22Rv1 (cell line): ENCODE measurements around the gene CYS1.

Experiments used
- H3K27ac ChIP-seq: fragments of 450-650 bp; 2 replicates; pipeline ENCODE4 v1.5.1; 2017
- ZFX ChIP-seq: fragments of 450-650 bp; IDR thresholded peaks from 2 replicates; pipeline ENCODE4 v1.6.1; 2017; ENCODE audit warnings: antibody characterized with exemption, borderline replicate concordance
- TF ChIP-seq, protein P1 (sequence below): fragments of 450-650 bp; IDR thresholded peaks from 2 replicates; pipeline ENCODE4 v1.5.1; 2017; ENCODE audit warnings: mild to moderate bottlenecking

Gene CYS1

DNA sequence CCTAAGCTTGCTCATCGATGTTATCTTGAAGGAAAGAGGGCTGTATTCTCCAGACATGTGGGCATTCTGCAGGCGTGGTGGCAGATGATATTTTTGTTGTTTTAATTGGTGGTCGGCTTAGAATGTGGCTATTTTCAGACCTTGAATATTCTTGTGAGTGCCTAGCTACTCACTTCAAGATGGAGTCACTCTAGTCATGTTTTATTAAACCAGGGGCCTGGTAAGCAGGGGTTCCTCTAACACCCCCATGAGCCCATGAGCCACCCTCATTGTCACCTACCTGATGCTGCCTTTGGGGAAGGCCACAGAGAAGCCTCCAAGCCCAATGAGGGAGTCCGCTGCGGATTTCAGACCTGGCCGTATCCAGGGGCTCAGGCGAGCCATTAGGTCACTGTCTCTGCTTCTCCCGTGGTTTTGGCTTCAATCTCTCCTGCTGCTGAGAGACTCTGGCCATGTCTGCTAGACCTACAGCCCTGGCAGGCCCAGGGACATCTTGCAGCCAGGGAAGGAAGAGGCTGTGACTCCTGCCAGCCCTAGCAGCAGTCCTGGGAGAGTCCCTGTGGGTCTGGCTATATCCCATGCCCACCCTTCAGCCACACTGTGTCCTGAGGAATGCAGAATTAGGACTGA lies 53.2 kb downstream of the CYS1 start:
- H3K27ac ChIP-seq, result no peak overlapping the region
- TF ChIP-seq, protein P1, sequence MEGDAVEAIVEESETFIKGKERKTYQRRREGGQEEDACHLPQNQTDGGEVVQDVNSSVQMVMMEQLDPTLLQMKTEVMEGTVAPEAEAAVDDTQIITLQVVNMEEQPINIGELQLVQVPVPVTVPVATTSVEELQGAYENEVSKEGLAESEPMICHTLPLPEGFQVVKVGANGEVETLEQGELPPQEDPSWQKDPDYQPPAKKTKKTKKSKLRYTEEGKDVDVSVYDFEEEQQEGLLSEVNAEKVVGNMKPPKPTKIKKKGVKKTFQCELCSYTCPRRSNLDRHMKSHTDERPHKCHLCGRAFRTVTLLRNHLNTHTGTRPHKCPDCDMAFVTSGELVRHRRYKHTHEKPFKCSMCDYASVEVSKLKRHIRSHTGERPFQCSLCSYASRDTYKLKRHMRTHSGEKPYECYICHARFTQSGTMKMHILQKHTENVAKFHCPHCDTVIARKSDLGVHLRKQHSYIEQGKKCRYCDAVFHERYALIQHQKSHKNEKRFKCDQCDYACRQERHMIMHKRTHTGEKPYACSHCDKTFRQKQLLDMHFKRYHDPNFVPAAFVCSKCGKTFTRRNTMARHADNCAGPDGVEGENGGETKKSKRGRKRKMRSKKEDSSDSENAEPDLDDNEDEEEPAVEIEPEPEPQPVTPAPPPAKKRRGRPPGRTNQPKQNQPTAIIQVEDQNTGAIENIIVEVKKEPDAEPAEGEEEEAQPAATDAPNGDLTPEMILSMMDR, result no peak
- no peak for TF ChIP-seq ZFX

DNA sequence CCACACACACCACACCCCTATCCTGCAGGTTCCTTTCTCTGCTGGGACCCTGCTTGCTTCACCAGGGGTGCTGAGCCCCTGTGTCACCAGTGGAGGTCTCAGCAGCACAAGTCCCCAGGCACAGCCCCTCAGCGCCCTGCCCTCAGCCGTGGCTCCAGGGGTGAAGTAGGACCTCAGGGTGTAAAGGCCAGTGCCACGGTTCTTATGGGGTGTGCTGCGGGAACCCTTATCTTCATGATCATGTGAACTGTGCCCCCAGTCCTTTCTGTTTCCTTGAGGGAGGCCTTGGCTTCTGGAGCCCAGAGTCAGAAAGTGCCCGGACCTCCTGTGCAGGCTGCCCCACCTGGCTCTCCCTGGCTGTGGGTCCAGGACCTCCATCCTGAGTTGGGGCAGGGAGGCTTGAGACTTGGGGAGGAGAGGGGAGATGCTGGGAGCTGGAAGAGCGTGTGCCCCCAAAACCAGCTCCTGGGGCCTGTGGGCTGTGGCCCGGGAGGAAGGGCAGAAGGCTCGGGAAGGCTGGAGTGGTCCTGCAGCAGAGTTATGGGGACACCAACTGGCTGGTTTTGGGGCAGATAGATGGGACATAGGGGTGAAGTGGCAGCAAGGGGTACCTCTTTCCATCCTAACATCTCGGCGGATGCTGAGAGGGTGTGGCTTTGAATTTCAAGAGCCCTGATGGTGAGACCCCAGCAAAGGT lies 57.1 kb downstream of the CYS1 start:
- no peak for TF ChIP-seq ZFX
- TF ChIP-seq, protein P1, result no peak
- H3K27ac ChIP-seq, result no peak overlapping the region

DNA sequence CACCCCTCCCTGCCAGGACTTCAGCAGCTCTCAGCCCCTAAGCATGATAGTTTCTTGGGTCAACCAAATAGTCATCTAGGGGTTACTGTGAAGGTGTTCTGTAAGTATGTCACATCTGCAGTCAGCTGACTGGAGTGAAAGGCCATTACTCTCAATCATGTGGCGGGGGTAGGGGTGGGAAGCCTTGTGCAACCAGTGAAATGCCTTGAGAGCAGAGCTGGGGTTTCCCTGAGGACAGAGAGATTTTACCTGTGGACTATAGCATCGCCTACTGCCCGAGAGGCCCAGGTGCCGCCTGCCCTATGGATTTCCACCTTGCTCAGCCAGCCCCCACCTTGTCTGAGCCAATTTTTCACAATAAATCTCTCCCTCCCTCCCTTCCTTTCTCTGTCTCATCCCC lies 57.8 kb downstream of the CYS1 start:
- H3K27ac ChIP-seq, result no peak overlapping the region
- TF ChIP-seq, protein P1, result no peak
- TF ChIP-seq ZFX, result no peak

DNA sequence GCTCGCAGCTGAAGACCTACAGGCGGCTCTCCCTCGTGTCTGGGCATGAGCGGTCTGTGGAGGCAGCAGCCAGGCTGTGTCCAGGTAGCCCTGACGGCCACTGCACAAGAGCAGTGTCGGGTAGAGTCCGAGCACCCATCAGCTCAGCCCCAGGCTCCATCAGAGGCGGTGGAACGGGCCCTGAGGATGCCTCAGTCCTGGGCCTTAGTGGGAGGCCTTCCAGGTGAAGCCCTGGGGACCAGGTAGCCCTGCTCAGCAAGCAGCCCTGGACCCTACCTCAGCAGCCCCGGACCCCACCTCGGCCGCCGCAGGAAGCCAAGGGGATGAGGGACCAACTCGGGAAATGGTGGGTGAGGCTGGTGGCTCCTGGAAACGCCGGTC lies 58.2 kb downstream of the CYS1 start:
- no peak overlapping the region for H3K27ac ChIP-seq
- TF ChIP-seq ZFX, result no peak
- TF ChIP-seq, protein P1, result no peak

- TF ChIP-seq, protein P1, result no peak
- TF ChIP-seq ZFX, result no peak
- no peak overlapping the region for H3K27ac ChIP-seq
Measured at GRCh38 chr2:10019602-10020400, 60.4 kb downstream of the CYS1 start.

DNA sequence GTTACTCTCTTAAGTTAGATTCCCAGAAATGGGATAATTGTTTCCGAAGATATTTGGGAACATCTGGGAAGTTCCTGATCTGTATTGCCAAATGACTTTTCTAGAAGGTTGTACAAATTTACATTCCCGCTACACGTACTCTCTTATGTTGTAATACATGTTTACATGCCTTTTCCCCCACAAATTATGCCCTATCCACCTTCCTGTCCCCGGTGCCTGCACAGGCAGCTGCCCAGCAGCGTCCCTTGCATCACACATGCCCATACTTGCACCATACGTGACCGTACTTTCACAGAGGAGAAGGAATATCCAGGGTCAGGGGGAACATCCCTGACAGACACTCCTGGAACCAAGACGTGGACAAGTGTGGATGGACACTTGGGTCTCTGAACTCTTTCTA lies 61.0 kb downstream of the CYS1 start:
- TF ChIP-seq ZFX, result no peak
- TF ChIP-seq, protein P1, result no peak
- H3K27ac ChIP-seq, result no peak overlapping the region
